H1 (cell line): ENCODE measurements around the gene YWHAG. TPM values are rescaled to one million over a fixed set of nuclear protein-coding genes. Genes with fewer than 3 reads are reported as not detected.

Experiments
- CTCF ChIA-PET: fragments of 300-600 bp; sonication (Branson Sonifier 250); formaldehyde crosslinking; loops from one replicate; lab custom pipeline; 2021; ENCODE audit not compliant: partially characterized antibody; lab: Charles Lee
- POLR2A ChIA-PET: fragments of 300-600 bp; sonication (Branson Sonifier 250); formaldehyde crosslinking; loops from one replicate; lab custom pipeline; 2021; ENCODE audit warnings: inconsistent platforms; ENCODE audit not compliant: partially characterized antibody; lab: Charles Lee
- DNase-seq, 2 experiments: peaks; one replicate each; pipeline versions ENCODE4 v3.0.0 to v3.0.0-alpha.2; 2010 to 2022; ENCODE audit warnings: low spot score in 2 of 2, low read depth in 1 of 2, mixed read lengths in 1 of 2
- FAIRE-seq: peaks from 2 replicates; lab custom pipeline; 2011; peaks lifted over from hg19 to GRCh38; lab: Jason Lieb, UNC
- H2AFZ ChIP-seq: 2 replicates; pipeline ENCODE4 v1.8.1; 2012; ENCODE audit warnings: low read length, inconsistent platforms
- H2AK5ac ChIP-seq: 2 replicates; pipeline ENCODE4 v1.6.1; 2013; ENCODE audit warnings: low read depth, low read length
- H2BK120ac ChIP-seq: replicated peaks from 2 replicates; pipeline ENCODE3; 2013; ENCODE audit warnings: low read depth, low read length, inconsistent platforms
- H2BK12ac ChIP-seq: 2 replicates; pipeline ENCODE4 v1.6.1; 2013; ENCODE audit warnings: low read depth, low read length
- H2BK15ac ChIP-seq: 2 replicates; pipeline ENCODE4 v1.6.1; 2013; ENCODE audit warnings: low read length
- H2BK20ac ChIP-seq: 2 replicates; pipeline ENCODE4 v1.6.1; 2013; ENCODE audit warnings: low read length
- H2BK5ac ChIP-seq: 2 replicates; pipeline ENCODE4 v1.6.1; 2013; ENCODE audit warnings: low read depth, low read length
- H3K14ac ChIP-seq: 2 replicates; pipeline ENCODE4 v1.6.1; 2013; ENCODE audit warnings: inconsistent platforms; ENCODE audit not compliant: insufficient read length
- H3K18ac ChIP-seq: 2 replicates; pipeline ENCODE4 v1.6.1; 2013; ENCODE audit warnings: low read length; ENCODE audit errors: extremely low read depth
- H3K23ac ChIP-seq: 2 replicates; pipeline ENCODE4 v1.6.1; 2013; ENCODE audit warnings: inconsistent platforms; ENCODE audit not compliant: insufficient read length
- H3K23me2 ChIP-seq: 2 replicates; pipeline ENCODE4 v1.6.1; 2013; ENCODE audit warnings: low read depth, low read length
- H3K27ac ChIP-seq: 2 replicates; pipeline ENCODE4 v1.6.1; 2011; ENCODE audit warnings: low read depth, low read length, inconsistent platforms
- H3K27me3 ChIP-seq, 4 experiments: replicated peaks in 1 of 4; 1 replicate in 1 of 4; 2 replicates in 3 of 4; pipeline versions ENCODE4 v1.6.1 to v1.8.1; 2011 to 2013; ENCODE audit warnings: low read length in 3 of 4, mild to moderate bottlenecking in 3 of 4, inconsistent platforms in 2 of 4, mixed read lengths in 2 of 4, moderate library complexity in 1 of 4; ENCODE audit not compliant: control insufficient read depth in 3 of 4, insufficient read depth in 3 of 4; ENCODE audit errors: extremely low read depth in 1 of 4
- H3K36me3 ChIP-seq, 4 experiments: 2 replicates each; pipeline versions ENCODE4 v1.6.1 to v1.8.1; 2011 to 2013; ENCODE audit warnings: mild to moderate bottlenecking in 4 of 4, low read length in 3 of 4, moderate library complexity in 2 of 4, control low read depth in 1 of 4, inconsistent platforms in 1 of 4; ENCODE audit not compliant: insufficient read depth in 4 of 4, control insufficient read depth in 2 of 4
- H3K4ac ChIP-seq: replicated peaks from 2 replicates; pipeline ENCODE3; 2013; ENCODE audit warnings: low read length, low read depth, mixed read lengths, inconsistent platforms; ENCODE audit not compliant: insufficient read length
- H3K4me1 ChIP-seq, 4 experiments: replicated peaks in 1 of 4; 1 replicate in 1 of 4; 2 replicates in 3 of 4; pipeline versions ENCODE4 v1.6.1 to v1.8.1; 2011 to 2013; ENCODE audit warnings: low read length in 3 of 4, inconsistent platforms in 2 of 4, mixed read lengths in 1 of 4; ENCODE audit not compliant: insufficient read depth in 4 of 4, control insufficient read depth in 3 of 4
- H3K4me2 ChIP-seq, 2 experiments: 2 replicates each; pipeline versions ENCODE4 v1.6.1 to v1.8.1; 2011 to 2013; ENCODE audit warnings: low read depth in 2 of 2, low read length in 2 of 2, control low read depth in 1 of 2, inconsistent platforms in 1 of 2, mild to moderate bottlenecking in 1 of 2; ENCODE audit not compliant: insufficient read depth in 1 of 2
- H3K4me3 ChIP-seq, 4 experiments: fragments of 200-600, 300-600 bp in 1 of 4; sonication (generic), shearing (Covaris generic), sonication (Bioruptor Twin) in 1 of 4; 2 replicates each; pipeline versions ENCODE4 v1.5.1 to v1.8.1; 2011 to 2016; ENCODE audit warnings: low read length in 4 of 4, low read depth in 3 of 4, control low read depth in 2 of 4, inconsistent platforms in 2 of 4, mild to moderate bottlenecking in 2 of 4, mixed read lengths in 1 of 4, moderate library complexity in 1 of 4; ENCODE audit not compliant: insufficient read depth in 2 of 4; ENCODE audit errors: extremely low read depth in 1 of 4
- H3K56ac ChIP-seq: replicated peaks from 2 replicates; pipeline ENCODE3; 2013; ENCODE audit warnings: low read depth, mild to moderate bottlenecking, mixed read lengths, low read length, inconsistent platforms; ENCODE audit not compliant: insufficient read length
- H3K79me1 ChIP-seq: 2 replicates; pipeline ENCODE4 v1.6.1; 2013; ENCODE audit warnings: low read depth, low read length, control low read depth
- H3K79me2 ChIP-seq, 2 experiments: 2 replicates each; pipeline versions ENCODE4 v1.6.1 to v1.8.1; 2012 to 2013; ENCODE audit warnings: low read length in 2 of 2, mild to moderate bottlenecking in 2 of 2, inconsistent platforms in 1 of 2; ENCODE audit not compliant: insufficient read depth in 2 of 2, control insufficient read depth in 1 of 2
- H3K9ac ChIP-seq, 4 experiments: replicated peaks in 1 of 4; 1 replicate in 1 of 4; 2 replicates in 3 of 4; pipeline versions ENCODE4 v1.6.1 to v1.8.1; 2011 to 2013; ENCODE audit warnings: low read depth in 3 of 4, low read length in 3 of 4, control low read depth in 2 of 4, mild to moderate bottlenecking in 2 of 4, moderate library complexity in 2 of 4, inconsistent platforms in 1 of 4; ENCODE audit errors: extremely low read depth in 1 of 4
- H3K9me3 ChIP-seq, 2 experiments: 2 replicates each; pipeline versions ENCODE4 v1.6.1 to v1.8.1; 2012 to 2013; ENCODE audit warnings: mild to moderate bottlenecking in 2 of 2, moderate library complexity in 2 of 2, control low read depth in 1 of 2, inconsistent platforms in 1 of 2, low read depth in 1 of 2, low read length in 1 of 2, mixed read lengths in 1 of 2; ENCODE audit not compliant: insufficient read depth in 2 of 2
- H4K20me1 ChIP-seq, 2 experiments: replicated peaks in 1 of 2; 2 replicates each; pipeline versions ENCODE3 to v1.8.1; 2011 to 2013; ENCODE audit warnings: inconsistent platforms in 2 of 2, low read length in 2 of 2, mild to moderate bottlenecking in 1 of 2; ENCODE audit not compliant: insufficient read depth in 2 of 2, control insufficient read depth in 1 of 2
- H4K5ac ChIP-seq: 2 replicates; pipeline ENCODE4 v1.6.1; 2013; ENCODE audit warnings: low read length, low read depth, mixed read lengths, inconsistent platforms; ENCODE audit not compliant: insufficient read length
- H4K8ac ChIP-seq: 2 replicates; pipeline ENCODE4 v1.8.0; 2013; ENCODE audit warnings: mild to moderate bottlenecking, moderate library complexity, low read length, inconsistent platforms; ENCODE audit not compliant: insufficient read depth; ENCODE audit errors: extremely low read depth
- H4K91ac ChIP-seq: replicated peaks from 2 replicates; pipeline ENCODE3; 2013; ENCODE audit warnings: low read length, mixed read lengths, inconsistent platforms; ENCODE audit not compliant: insufficient read length
- BCL11A ChIP-seq, 2 experiments: IDR thresholded peaks; one replicate each; pipeline ENCODE4 v1.6.1; 2011; ENCODE audit warnings: low read depth in 2 of 2, low read length in 2 of 2, mild to moderate bottlenecking in 2 of 2
- GTF2F1 ChIP-seq: IDR thresholded peaks from 2 replicates; pipeline ENCODE4 v1.6.1; 2012; ENCODE audit warnings: low read depth, low read length, improper control_type of control experiment, borderline replicate concordance
- NRF1 ChIP-seq: IDR thresholded peaks from 2 replicates; pipeline ENCODE4 v1.6.1; 2011; ENCODE audit warnings: mild to moderate bottlenecking, low read depth, low read length, improper control_type of control experiment
- RNF2 ChIP-seq: fragments of 200-900, 300-1000 bp; sonication (generic); IDR thresholded peaks from 2 replicates; pipeline ENCODE4 v1.7.1; 2016; ENCODE audit warnings: borderline replicate concordance, low read depth, mild to moderate bottlenecking, antibody characterized with exemption, low read length; ENCODE audit not compliant: poor library complexity, severe bottlenecking; ENCODE audit errors: missing control alignments
- TCF12 ChIP-seq: IDR thresholded peaks from 2 replicates; pipeline ENCODE4 v1.6.1; 2011; ENCODE audit warnings: low read depth, mild to moderate bottlenecking, low read length
- YY1 ChIP-seq: IDR thresholded peaks from 2 replicates; pipeline ENCODE4 v1.6.1; 2011; ENCODE audit warnings: low read depth, mild to moderate bottlenecking, low read length
- WGBS, 2 experiments: shearing (Covaris generic) in 1 of 2; methylation state at CpG; one replicate each; pipeline versions ENCODE4 v1.1.6 to v1.1.7; 2013 to 2015; ENCODE audit warnings: low lambda C conversion rate in 2 of 2, mixed read lengths in 2 of 2, inconsistent platforms in 1 of 2, low coverage in 1 of 2, missing lambda C conversion rate in 1 of 2; ENCODE audit not compliant: insufficient replicate concordance in 2 of 2, insufficient coverage in 1 of 2, insufficient read length in 1 of 2; ENCODE audit errors: extremely low coverage in 1 of 2, missing lambda C conversion rate in 1 of 2; 5-methylcytosine and 5-hydroxymethylcytosine counted together
- polyA plus RNA-seq, 7 experiments: library from polyadenylated mRNA; depleted of rRNA in 3 of 7; stranded (reverse) in 5 of 7; unstranded in 2 of 7; fragments of >200 nt in 5 of 7; fragments of 200-250 nt in 2 of 7; gene quantifications; 1 replicate in 5 of 7; 2 replicates in 1 of 7; 4 replicates in 1 of 7; pipeline versions ENCODE4 v1.2.1 to v1.2.3, GENCODE V29; 2011 to 2013; ENCODE audit warnings: missing spikeins in 2 of 7, mixed read lengths in 2 of 7
- total RNA-seq: library from RNA; stranded (reverse); fragmentation: NEBNext Ultra II Directional; extraction: Animal tissue kit (Norgen Biotek cat#: 25700); gene quantifications from 2 replicates; pipeline ENCODE4 v1.2.1, GENCODE V29; 2021
- TF ChIP-seq, protein P1 (sequence below): IDR thresholded peaks from 2 replicates; pipeline ENCODE4 v1.6.1; 2012; ENCODE audit warnings: inconsistent platforms
- TF ChIP-seq, protein P2 (sequence below): IDR thresholded peaks from 2 replicates; pipeline ENCODE4 v1.6.1; 2012; ENCODE audit warnings: inconsistent platforms

Gene YWHAG
- total and polyA plus RNA-seq, 2 of the 8 experiments (the other 6 are each of a cell fraction or from before 2014, with no cell fraction given): 57.2 to 241 TPM

DNA sequence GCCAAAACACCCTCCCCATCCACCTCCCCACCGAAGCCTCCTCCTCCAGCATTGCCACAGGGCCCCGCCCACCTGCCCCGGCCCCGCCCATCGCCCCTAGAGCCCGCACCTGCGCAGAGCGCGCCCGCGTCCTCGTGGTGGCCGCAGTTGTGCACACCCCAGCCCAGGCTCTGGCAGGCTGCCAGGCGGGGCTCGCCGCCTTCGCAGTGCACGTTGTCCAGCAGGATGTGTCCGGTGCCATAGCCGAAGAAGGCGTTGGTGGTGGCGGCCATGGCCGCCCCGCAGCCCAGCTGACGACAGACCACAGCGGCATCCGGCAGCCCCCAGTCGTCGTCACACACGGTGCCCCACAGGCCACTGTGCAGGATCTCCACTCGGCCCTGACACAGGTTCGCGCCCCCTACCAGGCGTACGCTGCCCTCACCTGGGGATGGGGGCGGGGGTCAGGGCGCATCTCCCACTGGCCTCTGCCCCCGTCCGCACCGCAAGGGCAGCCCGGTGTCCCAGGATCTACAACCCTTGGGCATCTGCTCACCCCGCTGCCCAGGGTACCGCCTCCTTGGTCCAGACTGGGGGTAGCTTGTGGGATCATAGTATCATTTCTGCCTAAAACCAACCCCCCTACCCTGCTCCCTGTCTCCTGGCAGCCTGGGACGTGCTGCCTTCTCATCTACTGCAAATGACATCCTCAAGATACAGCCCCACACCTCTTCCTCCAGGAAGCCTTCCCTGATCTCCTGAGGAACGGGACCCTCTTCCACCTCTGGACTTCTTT, 38.8 kb upstream of the YWHAG start:
- H4K91ac ChIP-seq: peak overlapping the region; percentile 65
- WGBS, 2 experiments: 77% methylated on average over 32 of the region's 45 CpGs; no CpG with 5 or more reads in 1 of the 2 experiments
- peak overlapping the region; percentile 12 to 15; a peak in 1 of 4 replicates for H3K4me2 ChIP-seq
- no peak overlapping the region for H2BK20ac ChIP-seq
- peak in 1 of 2 experiments; percentile 87 for DNase-seq
- peaks cover 0 to 4% (median 2%) of the 10 kb centered on the region in 4 experiments; a peak in 2 of 7 replicates for H3K27me3 ChIP-seq
- no peak overlapping the region for H3K23ac ChIP-seq
- H2AFZ ChIP-seq: no peak overlapping the region
- ChIA-PET CTCF (no interaction called here), POLR2A (interaction anchor here (0.9 to 1.3 kb wide), 3 partner anchors 10 to 47 kb away, joined by 3 to 4 read pairs (median 3); no protein-coding TSS in a partner anchor)
- peak overlapping the region; percentile 72; the same call in 1 of the 2 replicates for H2BK15ac ChIP-seq
- H3K18ac ChIP-seq: no peak overlapping the region
- H3K4me1 ChIP-seq: peaks cover 7 to 12% (median 9%) of the 10 kb centered on the region in 4 experiments; a peak in 6 of 7 replicates
- no peaks in the 10 kb centered on the region for H3K9me3 ChIP-seq
- no peaks in the 10 kb centered on the region for H3K36me3 ChIP-seq
- no peak overlapping the region for H3K27ac ChIP-seq
- H3K4ac ChIP-seq: no peak overlapping the region
- no peaks in the 10 kb centered on the region for H3K79me2 ChIP-seq
- H3K23me2 ChIP-seq: peaks cover 6% of the 10 kb centered on the region
- H3K9ac ChIP-seq: no peak overlapping the region
- H3K4me3 ChIP-seq: peak overlapping the region in 1 of 4 experiments; percentile 10; a peak in 1 of 8 replicates
- no peak overlapping the region for H3K56ac ChIP-seq
- no peak overlapping the region for H2BK5ac ChIP-seq
- H2BK120ac ChIP-seq: no peak overlapping the region
- 0 out of 2 replicates have a peak overlapping the region, but pooled peaks have one; percentile 39 for H2BK12ac ChIP-seq
- no peak overlapping the region for H2AK5ac ChIP-seq
- no peaks in the 10 kb centered on the region for H4K20me1 ChIP-seq
- H4K5ac ChIP-seq: peak overlapping the region; percentile 62
- H3K14ac ChIP-seq: no peak overlapping the region
- H3K79me1 ChIP-seq: no peaks in the 10 kb centered on the region
- no peak for FAIRE-seq
- TF ChIP-seq YY1 (no peak), NRF1 (peak; percentile 63), BCL11A (IDR thresholded peaks at IDR 0.05; ENCODE audit: low read depth in 2 of 2, low read length in 2 of 2) (no peak), TCF12 (no peak), GTF2F1 (no peak), RNF2 (peak; percentile 41)
- TF ChIP-seq, protein P1, sequence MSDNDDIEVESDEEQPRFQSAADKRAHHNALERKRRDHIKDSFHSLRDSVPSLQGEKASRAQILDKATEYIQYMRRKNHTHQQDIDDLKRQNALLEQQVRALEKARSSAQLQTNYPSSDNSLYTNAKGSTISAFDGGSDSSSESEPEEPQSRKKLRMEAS: peak; percentile 96
- TF ChIP-seq, protein P2, sequence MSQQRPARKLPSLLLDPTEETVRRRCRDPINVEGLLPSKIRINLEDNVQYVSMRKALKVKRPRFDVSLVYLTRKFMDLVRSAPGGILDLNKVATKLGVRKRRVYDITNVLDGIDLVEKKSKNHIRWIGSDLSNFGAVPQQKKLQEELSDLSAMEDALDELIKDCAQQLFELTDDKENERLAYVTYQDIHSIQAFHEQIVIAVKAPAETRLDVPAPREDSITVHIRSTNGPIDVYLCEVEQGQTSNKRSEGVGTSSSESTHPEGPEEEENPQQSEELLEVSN: peak; percentile 93
- peak overlapping the region; percentile 75; the same call in 1 of the 2 replicates for H4K8ac ChIP-seq
